Trophoblast cell (in vitro differentiated cells and primary cell): ENCODE measurements around the gene SPDYC.

Experiments
- DNase-seq, 2 donors: peaks; one replicate each; pipeline ENCODE4 v3.0.0-alpha.2; 2016
- H2AFZ ChIP-seq: 2 replicates; pipeline ENCODE4 v1.6.1; 2013; ENCODE audit warnings: low read length, moderate library complexity, mild to moderate bottlenecking; ENCODE audit not compliant: insufficient read depth, poor library complexity
- H2AK5ac ChIP-seq: 2 replicates; pipeline ENCODE4 v1.6.1; 2013; ENCODE audit warnings: mild to moderate bottlenecking, low read length
- H2BK120ac ChIP-seq: 2 replicates; pipeline ENCODE4 v1.6.1; 2013; ENCODE audit warnings: low read length, mild to moderate bottlenecking, moderate library complexity; ENCODE audit not compliant: insufficient read depth, poor library complexity
- H2BK12ac ChIP-seq: 2 replicates; pipeline ENCODE4 v1.6.1; 2013; ENCODE audit warnings: mild to moderate bottlenecking, low read length, moderate library complexity
- H2BK5ac ChIP-seq: 2 replicates; pipeline ENCODE4 v1.6.1; 2013; ENCODE audit warnings: low read length, low read depth, moderate library complexity, mild to moderate bottlenecking; ENCODE audit not compliant: poor library complexity
- H3K14ac ChIP-seq: 2 replicates; pipeline ENCODE4 v1.6.1; 2013; ENCODE audit warnings: mild to moderate bottlenecking, low read length
- H3K18ac ChIP-seq: 2 replicates; pipeline ENCODE4 v1.6.1; 2013; ENCODE audit warnings: mild to moderate bottlenecking, low read length
- H3K23ac ChIP-seq: 2 replicates; pipeline ENCODE4 v1.6.1; 2013; ENCODE audit warnings: low read length
- H3K27ac ChIP-seq: 2 replicates; pipeline ENCODE4 v1.5.1; 2013; ENCODE audit warnings: low read depth, mild to moderate bottlenecking, inconsistent platforms, low read length, moderate library complexity
- H3K27me3 ChIP-seq: 2 replicates; pipeline ENCODE4 v1.6.1; 2013; ENCODE audit warnings: inconsistent platforms, mild to moderate bottlenecking, low read length, moderate library complexity; ENCODE audit not compliant: insufficient read depth
- H3K36me3 ChIP-seq, 2 experiments: 1 replicate in 1 of 2; 2 replicates in 1 of 2; pipeline ENCODE4 v1.6.1; 2013; ENCODE audit warnings: low read length in 2 of 2, mild to moderate bottlenecking in 2 of 2, moderate library complexity in 1 of 2; ENCODE audit not compliant: insufficient read depth in 2 of 2, control insufficient read depth in 1 of 2
- H3K4ac ChIP-seq: 2 replicates; pipeline ENCODE4 v1.6.1; 2013; ENCODE audit warnings: low read depth, mild to moderate bottlenecking, low read length, moderate library complexity
- H3K4me1 ChIP-seq, 2 experiments: 1 replicate in 1 of 2; 2 replicates in 1 of 2; pipeline ENCODE4 v1.6.1; 2013; ENCODE audit warnings: low read length in 2 of 2, mild to moderate bottlenecking in 2 of 2, moderate library complexity in 1 of 2; ENCODE audit not compliant: insufficient read depth in 2 of 2, control insufficient read depth in 1 of 2
- H3K4me2 ChIP-seq: 2 replicates; pipeline ENCODE4 v1.6.1; 2013; ENCODE audit warnings: inconsistent platforms, mild to moderate bottlenecking, low read length, moderate library complexity
- H3K4me3 ChIP-seq: 2 replicates; pipeline ENCODE4 v1.5.1; 2013; ENCODE audit warnings: mild to moderate bottlenecking, low read depth, low read length, inconsistent platforms
- H3K79me1 ChIP-seq: one replicate; pipeline ENCODE4 v1.6.1; 2013; ENCODE audit warnings: low read length
- H3K79me2 ChIP-seq: 2 replicates; pipeline ENCODE4 v1.6.1; 2013; ENCODE audit warnings: low read length, mild to moderate bottlenecking; ENCODE audit not compliant: control insufficient read depth, insufficient read depth, poor library complexity
- H3K9ac ChIP-seq: 2 replicates; pipeline ENCODE4 v1.6.1; 2013; ENCODE audit warnings: mild to moderate bottlenecking, low read length
- H3K9me3 ChIP-seq: 2 replicates; pipeline ENCODE4 v1.6.1; 2013; ENCODE audit warnings: low read depth, mild to moderate bottlenecking, control low read depth, inconsistent platforms, low read length; ENCODE audit not compliant: insufficient read depth
- H4K12ac ChIP-seq: 2 replicates; pipeline ENCODE4 v1.6.1; 2013; ENCODE audit warnings: low read depth, mild to moderate bottlenecking, low read length, moderate library complexity
- H4K8ac ChIP-seq: 2 replicates; pipeline ENCODE4 v1.6.1; 2013; ENCODE audit warnings: low read depth, mild to moderate bottlenecking, low read length, moderate library complexity
- H4K91ac ChIP-seq: one replicate; pipeline ENCODE4 v1.6.1; 2013; ENCODE audit warnings: low read depth, mild to moderate bottlenecking, low read length, moderate library complexity
- WGBS: extraction: QIAGEN DNeasy Blood & Tissue Kit; methylation state at CpG from one replicate; pipeline ENCODE4 v1.1.7; 2013; ENCODE audit warnings: missing lambda C conversion rate; ENCODE audit not compliant: insufficient read length, insufficient coverage; ENCODE audit errors: extremely low coverage; 5-methylcytosine and 5-hydroxymethylcytosine counted together

Gene SPDYC

GRCh38 chr11:65131895-65132237 is 38.2 kb upstream of the SPDYC start:
- Histone ChIP-seq H2AK5ac (no peak overlapping the region), H3K27ac (no peak overlapping the region), H4K12ac (no peak overlapping the region), H3K18ac (no peak overlapping the region), H2BK12ac (no peak overlapping the region), H2BK120ac (no peak overlapping the region), H3K79me1 (peaks cover 11% of the 10 kb centered on the region), H3K9ac (peak overlapping the region; percentile 4), H3K4me2 (no peak overlapping the region), H3K4ac (no peak overlapping the region), H2AFZ (no peak overlapping the region), H3K9me3 (peaks cover 1% of the 10 kb centered on the region), H2BK5ac (no peak overlapping the region), H3K27me3 (no peaks in the 10 kb centered on the region), H4K91ac (no peak overlapping the region), H3K14ac (no peak overlapping the region), H4K8ac (no peak overlapping the region), H3K23ac (no peak overlapping the region), H3K36me3 (peaks cover 55 to 60% of the 10 kb centered on the region in 2 experiments), H3K4me1 (peaks cover 7 to 12% of the 10 kb centered on the region in 2 experiments), H3K79me2 (peaks cover 9% of the 10 kb centered on the region), H3K4me3 (no peak overlapping the region)
- DNase-seq: no peak
- WGBS: no CpG with 5 or more reads among the region's 6 CpGs

GRCh38 chr11:65132238-65132987 is 37.6 kb upstream of the SPDYC start:
- H2BK5ac ChIP-seq: no peak overlapping the region
- H3K14ac ChIP-seq: no peak overlapping the region
- peaks cover 1% of the 10 kb centered on the region for H3K9me3 ChIP-seq
- H2AFZ ChIP-seq: no peak overlapping the region
- peaks cover 7 to 12% of the 10 kb centered on the region in 2 experiments for H3K4me1 ChIP-seq
- H3K4me3 ChIP-seq: no peak overlapping the region
- H2BK12ac ChIP-seq: no peak overlapping the region
- H3K79me1 ChIP-seq: peaks cover 11% of the 10 kb centered on the region
- H4K8ac ChIP-seq: no peak overlapping the region
- no CpG with 5 or more reads among the region's 10 CpGs for WGBS
- peak overlapping the region; percentile 4 for H3K9ac ChIP-seq
- H4K91ac ChIP-seq: no peak overlapping the region
- no peak overlapping the region for H3K23ac ChIP-seq
- H4K12ac ChIP-seq: no peak overlapping the region
- H3K4me2 ChIP-seq: no peak overlapping the region
- DNase-seq: no peak
- no peak overlapping the region for H2AK5ac ChIP-seq
- peaks cover 9% of the 10 kb centered on the region for H3K79me2 ChIP-seq
- H3K4ac ChIP-seq: no peak overlapping the region
- H3K18ac ChIP-seq: peak overlapping the region; percentile 8
- H3K27me3 ChIP-seq: no peaks in the 10 kb centered on the region
- H3K27ac ChIP-seq: no peak overlapping the region
- no peak overlapping the region for H2BK120ac ChIP-seq
- peaks cover 50 to 56% of the 10 kb centered on the region in 2 experiments for H3K36me3 ChIP-seq

GRCh38 chr11:65132988-65133700 is 36.9 kb upstream of the SPDYC start:
- no peak overlapping the region for H3K4me3 ChIP-seq
- DNase-seq: peak; percentile 53 to 76
- peaks cover 1% of the 10 kb centered on the region for H3K9me3 ChIP-seq
- no peak overlapping the region for H4K12ac ChIP-seq
- H3K14ac ChIP-seq: no peak overlapping the region
- H2BK12ac ChIP-seq: no peak overlapping the region
- no peak overlapping the region for H4K8ac ChIP-seq
- H3K18ac ChIP-seq: peak overlapping the region; percentile 8
- no peak overlapping the region for H4K91ac ChIP-seq
- no CpG with 5 or more reads among the region's 18 CpGs for WGBS
- peaks cover 44 to 48% of the 10 kb centered on the region in 2 experiments for H3K36me3 ChIP-seq
- H2BK5ac ChIP-seq: no peak overlapping the region
- H3K79me1 ChIP-seq: peaks cover 11% of the 10 kb centered on the region
- no peak overlapping the region for H3K27ac ChIP-seq
- H3K4me2 ChIP-seq: peak overlapping the region; percentile 85
- H3K79me2 ChIP-seq: peaks cover 9% of the 10 kb centered on the region
- H3K23ac ChIP-seq: no peak overlapping the region
- H3K27me3 ChIP-seq: no peaks in the 10 kb centered on the region
- no peak overlapping the region for H2BK120ac ChIP-seq
- peaks cover 7 to 12% of the 10 kb centered on the region in 2 experiments for H3K4me1 ChIP-seq
- H2AK5ac ChIP-seq: no peak overlapping the region
- H2AFZ ChIP-seq: no peak overlapping the region
- H3K9ac ChIP-seq: peak overlapping the region; percentile 39
- H3K4ac ChIP-seq: peak overlapping the region; percentile 37

GRCh38 chr11:65133724-65134123 is 36.3 kb upstream of the SPDYC start:
- no CpG with 5 or more reads among the region's 20 CpGs for WGBS
- H3K4me2 ChIP-seq: peak overlapping the region; percentile 85
- H3K9me3 ChIP-seq: peaks cover 1% of the 10 kb centered on the region

More at GRCh38 chr11:65133724-65134123, 36.3 kb upstream of the SPDYC start:
- Histone ChIP-seq H3K9ac (peak overlapping the region; percentile 73), H4K12ac (peak overlapping the region; percentile 66), H2BK120ac (no peak overlapping the region), H3K4me1 (peaks cover 7 to 12% of the 10 kb centered on the region in 2 experiments), H3K27me3 (no peaks in the 10 kb centered on the region), H4K91ac (peak overlapping the region; percentile 88), H3K27ac (peak overlapping the region; percentile 92), H3K4ac (peak overlapping the region; percentile 37), H2AK5ac (peak overlapping the region; percentile 76), H2BK12ac (no peak overlapping the region), H3K14ac (peak overlapping the region; percentile 60), H3K36me3 (peaks cover 38 to 43% of the 10 kb centered on the region in 2 experiments), H3K23ac (no peak overlapping the region), H2AFZ (no peak overlapping the region), H3K18ac (peak overlapping the region; percentile 55), H4K8ac (peak overlapping the region; percentile 88), H2BK5ac (peak overlapping the region; percentile 89), H3K79me1 (peaks cover 11% of the 10 kb centered on the region), H3K4me3 (peak overlapping the region; percentile 90), H3K79me2 (peaks cover 9% of the 10 kb centered on the region)
- peak in 1 of 2 donors; percentile 20 for DNase-seq
